ENCODE results near the gene SYT3. TPM values are rescaled to one million over a fixed set of nuclear protein-coding genes. Genes with fewer than 3 reads are reported as not detected.

SYT3 gene
- polyA plus RNA-seq, 3 donors: 0.37 to 1.5 (median 0.57) TPM

- no peak for DNase-seq (ENCODE audit: extremely low read depth in 1 of 11, low read depth in 9 of 11, low spot score in 4 of 11)
Observed at GRCh38 chr19:50663482-50663790, 23.8 kb upstream of the SYT3 start.

GRCh38 chr19:50662651-50663481 is 23.2 kb upstream of the SYT3 start:
- DNase-seq (ENCODE audit: extremely low read depth in 1 of 11, low read depth in 9 of 11, low spot score in 4 of 11): no peak

GRCh38 chr19:50661766-50662650 is 22.3 kb upstream of the SYT3 start:
- no peak for DNase-seq (ENCODE audit: extremely low read depth in 1 of 11, low read depth in 9 of 11, low spot score in 4 of 11)

- no peak for DNase-seq (ENCODE audit: extremely low read depth in 1 of 11, low read depth in 9 of 11, low spot score in 4 of 11)
Observed at GRCh38 chr19:50661023-50661422, 21.3 kb upstream of the SYT3 start.

- DNase-seq (ENCODE audit: extremely low read depth in 1 of 11, low read depth in 9 of 11, low spot score in 4 of 11): no peak
Observed at GRCh38 chr19:50660088-50660366, 20.3 kb upstream of the SYT3 start.

- no peak for DNase-seq (ENCODE audit: extremely low read depth in 1 of 11, low read depth in 9 of 11, low spot score in 4 of 11)
Observed at GRCh38 chr19:50659318-50660087, 19.8 kb upstream of the SYT3 start.

DNA sequence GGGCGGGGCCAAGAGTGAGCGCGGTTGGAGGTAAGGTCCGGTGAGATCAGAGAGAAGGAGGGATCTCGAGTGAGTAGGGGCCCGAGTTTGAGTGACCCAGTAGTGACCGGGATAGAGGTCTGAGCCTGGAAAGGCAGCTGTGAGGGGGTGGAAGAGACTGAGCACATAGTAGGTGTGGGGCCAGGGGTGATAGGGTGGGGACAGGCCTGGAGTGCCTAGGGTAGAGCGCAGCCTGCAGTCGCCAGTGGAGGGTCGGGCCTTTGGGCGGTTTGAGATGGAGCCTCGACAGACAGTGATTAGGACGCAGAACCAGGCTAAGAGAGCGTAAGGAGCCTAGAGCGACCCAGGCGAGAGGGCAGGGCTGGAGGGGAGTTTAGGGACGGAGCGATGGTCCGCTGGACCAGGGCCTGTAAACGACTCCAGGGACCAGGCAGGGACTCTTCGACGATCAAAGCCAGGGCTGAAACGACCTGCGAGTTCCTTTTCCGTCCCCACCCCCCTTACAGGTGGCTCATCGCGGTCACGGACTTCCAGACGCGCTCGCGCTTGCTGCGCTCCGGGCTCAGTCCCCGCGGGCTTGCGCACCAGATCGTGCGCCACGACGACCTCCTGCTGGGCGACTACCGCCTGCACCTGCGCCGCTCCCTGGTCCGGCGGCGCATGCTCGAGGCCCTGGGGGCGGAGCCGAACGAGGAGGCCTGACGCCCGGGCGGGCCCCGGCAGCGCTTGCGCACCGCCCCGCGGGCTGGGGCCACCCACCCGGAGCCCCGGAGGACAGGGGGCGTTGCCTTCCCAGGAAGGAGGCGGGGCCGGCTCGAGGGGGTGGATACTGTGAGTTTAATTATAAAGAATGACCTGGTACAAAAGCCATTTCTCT is 19.0 kb upstream of the SYT3 start:
- peak in 10 of 11 donors; percentile 67 to 89 (median 81) for DNase-seq (ENCODE audit: extremely low read depth in 1 of 11, low read depth in 9 of 11, low spot score in 4 of 11)

GRCh38 chr19:50657712-50658440 is 18.2 kb upstream of the SYT3 start:
- DNase-seq (ENCODE audit: extremely low read depth in 1 of 11, low read depth in 9 of 11, low spot score in 4 of 11): peak; percentile 88 to 100 (median 97)

DNA sequence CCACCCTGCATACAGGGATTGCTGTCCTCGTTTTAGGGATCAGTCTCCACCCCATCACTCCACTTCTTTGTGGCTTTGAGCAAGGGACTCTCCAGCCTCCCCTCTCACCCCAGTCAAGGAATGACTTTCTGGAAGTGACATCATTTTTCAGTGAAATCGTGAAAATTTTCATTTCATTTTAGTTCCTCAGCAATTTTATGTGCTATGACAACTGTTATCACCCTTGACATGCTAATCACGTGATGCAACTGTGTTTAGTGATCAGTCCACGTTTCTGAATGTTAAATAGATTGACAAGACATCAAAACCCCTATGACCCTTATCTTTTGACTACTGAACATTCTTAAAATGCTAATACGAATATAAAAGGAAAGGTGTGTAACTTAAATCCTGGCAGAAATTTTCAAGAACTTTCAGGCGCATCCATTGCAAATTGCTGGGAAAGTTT is 17.6 kb upstream of the SYT3 start:
- DNase-seq (ENCODE audit: extremely low read depth in 1 of 11, low read depth in 9 of 11, low spot score in 4 of 11): no peak

DNA sequence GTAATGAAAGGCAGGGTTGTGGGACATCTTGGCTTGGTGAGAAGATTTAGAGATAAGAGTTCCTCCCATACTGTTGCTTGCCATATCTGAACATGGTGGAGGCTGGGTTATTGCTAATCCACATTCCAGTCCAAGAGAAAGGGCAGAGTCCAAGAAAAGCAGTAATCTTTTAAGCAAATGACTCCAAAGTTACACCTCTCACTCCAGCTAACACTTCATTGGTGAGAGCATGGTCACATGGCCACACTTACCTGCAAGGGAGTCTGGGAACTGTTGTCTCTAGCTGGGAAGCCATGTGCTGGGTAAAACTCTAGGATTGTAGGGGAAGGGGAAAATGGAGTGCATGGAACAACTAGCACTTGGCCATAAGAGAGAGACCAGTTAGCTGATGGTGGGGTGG is 15.2 kb upstream of the SYT3 start:
- DNase-seq (ENCODE audit: extremely low read depth in 1 of 11, low read depth in 9 of 11, low spot score in 4 of 11): no peak

- no peak for DNase-seq (ENCODE audit: extremely low read depth in 1 of 11, low read depth in 9 of 11, low spot score in 4 of 11)
Observed at GRCh38 chr19:50652722-50653121, 13.0 kb upstream of the SYT3 start.

- no peak for DNase-seq (ENCODE audit: extremely low read depth in 1 of 11, low read depth in 9 of 11, low spot score in 4 of 11)
Observed at GRCh38 chr19:50651174-50651573, 11.5 kb upstream of the SYT3 start.

- no peak for DNase-seq (ENCODE audit: extremely low read depth in 1 of 11, low read depth in 9 of 11, low spot score in 4 of 11)
Observed at GRCh38 chr19:50649433-50650391, 10.0 kb upstream of the SYT3 start, which contains the start of gene C19orf81. Gene C19orf81, plus strand, starts transcription at chr19:50649445. Its CDS starts 0 bp downstream, at chr19:50649445.

- no peak for DNase-seq (ENCODE audit: extremely low read depth in 1 of 11, low read depth in 9 of 11, low spot score in 4 of 11)
Observed at GRCh38 chr19:50648659-50649058, 9.0 kb upstream of the SYT3 start.

DNA sequence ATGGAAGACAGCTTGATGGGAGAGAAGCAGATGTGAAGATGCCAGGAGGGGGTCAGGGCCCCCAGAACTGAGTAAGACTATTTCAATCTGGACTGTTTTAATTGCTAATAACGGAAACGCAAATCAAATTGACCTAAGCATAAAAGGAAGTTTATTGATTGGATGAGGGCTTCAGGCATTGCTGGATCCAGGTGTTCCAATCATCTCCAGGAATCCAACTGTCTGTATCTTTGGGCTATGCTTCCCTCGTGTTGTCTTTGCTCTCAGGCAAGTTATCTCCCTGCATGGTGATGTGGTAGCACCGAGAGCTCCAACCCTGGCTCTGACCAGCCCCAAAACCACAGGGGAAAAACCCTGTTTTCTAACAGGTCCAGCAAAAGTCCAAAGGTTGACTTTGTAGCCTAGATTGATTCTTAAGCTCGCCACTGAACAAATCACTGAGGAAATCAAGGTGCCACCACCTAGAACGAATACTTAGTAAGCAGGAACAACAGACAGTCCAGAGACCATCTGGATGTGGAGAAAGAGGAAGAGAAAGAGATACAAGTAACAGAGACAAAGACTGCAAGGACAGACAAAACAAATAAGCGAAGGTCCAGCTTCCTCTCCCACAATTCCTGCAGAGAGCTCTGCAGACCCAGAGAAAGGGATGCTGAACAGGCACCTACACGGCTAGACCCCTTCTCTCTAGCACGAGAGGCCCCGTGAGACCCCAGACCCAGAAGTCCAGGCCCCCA is 8.4 kb upstream of the SYT3 start:
- DNase-seq (ENCODE audit: extremely low read depth in 1 of 11, low read depth in 9 of 11, low spot score in 4 of 11): no peak

GRCh38 chr19:50646074-50646807 is 6.6 kb upstream of the SYT3 start:
- DNase-seq (ENCODE audit: extremely low read depth in 1 of 11, low read depth in 9 of 11, low spot score in 4 of 11): no peak
